ENCODE data around the gene NR2E1. TPM values are rescaled to one million over a fixed set of nuclear protein-coding genes. Genes with fewer than 3 reads are reported as not detected.
A peak's percentile ranks its signal among the peaks of the same experiment; 100 is the strongest.

Gene NR2E1
- total RNA-seq, 2 donors from 2014 or later, result not detected

DNA sequence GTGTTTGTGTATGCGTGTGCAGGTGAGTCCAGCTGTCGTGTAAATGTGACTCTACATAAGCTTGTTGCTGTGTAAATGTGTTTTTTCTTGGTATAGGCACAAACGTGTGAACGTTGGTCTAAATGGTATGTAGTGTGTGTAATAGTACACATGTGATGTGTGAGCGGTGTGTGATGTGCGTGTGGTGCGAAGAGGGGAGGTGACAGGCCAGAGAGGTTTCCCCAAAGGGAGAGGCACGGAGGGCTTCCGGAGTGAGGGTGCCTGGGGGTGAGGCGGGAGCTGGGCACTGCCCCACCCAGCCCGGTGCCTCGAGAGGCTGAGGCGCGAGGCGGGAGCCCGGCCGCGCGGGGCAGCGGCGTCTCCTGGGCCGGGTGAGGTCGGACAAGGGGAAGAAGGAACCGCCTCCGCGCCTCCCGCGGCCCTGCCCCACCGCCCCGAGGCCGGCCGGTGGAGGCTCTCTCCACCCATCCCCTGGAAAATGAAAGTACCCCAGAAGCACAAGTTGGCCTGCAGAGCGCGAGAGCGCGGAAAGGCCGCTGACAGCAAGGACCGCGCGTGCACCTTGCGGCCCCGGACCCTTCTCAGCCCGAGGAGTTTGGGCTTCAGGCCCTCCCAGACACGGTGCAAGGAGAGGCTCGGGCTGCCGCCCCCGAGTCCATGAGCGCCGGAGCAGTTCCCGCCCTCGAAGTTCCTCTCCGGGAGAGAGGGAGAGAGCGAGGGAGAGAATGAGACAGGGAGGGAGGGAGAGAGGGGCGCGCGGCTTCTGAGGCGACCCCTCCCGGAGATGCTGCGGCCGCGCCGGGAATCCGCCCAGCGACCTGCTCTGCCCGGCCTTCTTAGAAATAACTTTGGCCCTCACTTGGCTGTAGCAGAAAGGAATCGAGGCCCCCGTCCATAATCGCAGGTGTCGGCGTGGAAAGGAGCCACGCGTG, 48.1 kb upstream of the NR2E1 start:
- WGBS, 2 experiments (ENCODE audit: insufficient coverage in 1 of 2, insufficient read length in 1 of 2), result 1 to 2% methylated on average over 11 to 72 of the region's 72 CpGs
- Mint-ChIP-seq H3K4me1 (peaks cover 19% of the 10 kb centered on the region), H3K27ac (no peak overlapping the region), H3K4me3 (peak overlapping the region; percentile 37), H3K9me3 (no peaks in the 10 kb centered on the region), H3K36me3 (ENCODE audit: low read depth) (no peaks in the 10 kb centered on the region), H3K27me3 (ENCODE audit: insufficient read depth) (peaks cover 98% of the 10 kb centered on the region)
- Histone ChIP-seq H3K27ac (ENCODE audit: low read depth, low read length) (no peak overlapping the region), H3K4me1 (ENCODE audit: control insufficient read depth, insufficient read depth, low read length) (no peaks in the 10 kb centered on the region), H3K27me3 (ENCODE audit: control insufficient read depth, insufficient read depth, low read length, poor library complexity, severe bottlenecking) (peaks cover 100% of the 10 kb centered on the region), H3K9me3 (ENCODE audit: control insufficient read depth, low read length) (no peaks in the 10 kb centered on the region), H3K9ac (ENCODE audit: extremely low read depth, low read length, poor library complexity, severe bottlenecking) (no peak overlapping the region), H3K4me3 (ENCODE audit: low read length) (peak overlapping the region; percentile 69), H3K36me3 (ENCODE audit: control insufficient read depth, insufficient read depth, low read length) (no peaks in the 10 kb centered on the region)
- DNase-seq, result peak; percentile 81
- TF ChIP-seq, protein P1, sequence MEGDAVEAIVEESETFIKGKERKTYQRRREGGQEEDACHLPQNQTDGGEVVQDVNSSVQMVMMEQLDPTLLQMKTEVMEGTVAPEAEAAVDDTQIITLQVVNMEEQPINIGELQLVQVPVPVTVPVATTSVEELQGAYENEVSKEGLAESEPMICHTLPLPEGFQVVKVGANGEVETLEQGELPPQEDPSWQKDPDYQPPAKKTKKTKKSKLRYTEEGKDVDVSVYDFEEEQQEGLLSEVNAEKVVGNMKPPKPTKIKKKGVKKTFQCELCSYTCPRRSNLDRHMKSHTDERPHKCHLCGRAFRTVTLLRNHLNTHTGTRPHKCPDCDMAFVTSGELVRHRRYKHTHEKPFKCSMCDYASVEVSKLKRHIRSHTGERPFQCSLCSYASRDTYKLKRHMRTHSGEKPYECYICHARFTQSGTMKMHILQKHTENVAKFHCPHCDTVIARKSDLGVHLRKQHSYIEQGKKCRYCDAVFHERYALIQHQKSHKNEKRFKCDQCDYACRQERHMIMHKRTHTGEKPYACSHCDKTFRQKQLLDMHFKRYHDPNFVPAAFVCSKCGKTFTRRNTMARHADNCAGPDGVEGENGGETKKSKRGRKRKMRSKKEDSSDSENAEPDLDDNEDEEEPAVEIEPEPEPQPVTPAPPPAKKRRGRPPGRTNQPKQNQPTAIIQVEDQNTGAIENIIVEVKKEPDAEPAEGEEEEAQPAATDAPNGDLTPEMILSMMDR (conservative IDR thresholded peaks at IDR 0.05), result no peak

DNA sequence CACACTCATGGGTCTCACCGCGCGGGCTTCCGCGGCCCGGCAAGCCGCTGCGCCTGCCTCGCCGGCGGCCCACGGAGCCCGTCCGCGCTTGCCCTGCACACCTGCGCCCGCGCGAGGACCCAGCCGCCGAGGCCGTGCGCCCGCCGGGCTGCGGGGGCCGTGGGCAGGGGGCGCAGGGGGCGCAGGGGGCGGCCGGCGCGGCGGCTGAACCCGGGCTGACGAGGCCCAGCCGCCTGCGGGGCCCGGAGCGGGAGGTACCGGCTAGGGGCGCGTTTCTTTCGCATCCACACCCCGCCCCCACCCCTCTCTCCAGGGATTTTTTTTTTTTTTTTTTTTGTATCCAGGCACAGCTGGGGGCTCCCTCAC, 47.5 kb upstream of the NR2E1 start:
- Mint-ChIP-seq H3K4me1 (peaks cover 21% of the 10 kb centered on the region), H3K4me3 (peak overlapping the region; percentile 39)
- 0 to 1% methylated on average over 1 to 45 of the region's 45 CpGs for WGBS, 2 experiments (ENCODE audit: insufficient coverage in 1 of 2, insufficient read length in 1 of 2)

GRCh38 chr6:108118810-108119768, 46.7 kb upstream of the NR2E1 start:
- Histone ChIP-seq H3K4me1 (ENCODE audit: control insufficient read depth, insufficient read depth, low read length) (peaks cover 7% of the 10 kb centered on the region), H3K4me3 (ENCODE audit: low read length) (peak overlapping the region; percentile 62), H3K27me3 (ENCODE audit: control insufficient read depth, insufficient read depth, low read length, poor library complexity, severe bottlenecking) (peaks cover 100% of the 10 kb centered on the region), H3K9me3 (ENCODE audit: control insufficient read depth, low read length) (no peaks in the 10 kb centered on the region), H3K27ac (ENCODE audit: low read depth, low read length) (no peak overlapping the region), H3K9ac (ENCODE audit: extremely low read depth, low read length, poor library complexity, severe bottlenecking) (no peak overlapping the region), H3K36me3 (ENCODE audit: control insufficient read depth, insufficient read depth, low read length) (no peaks in the 10 kb centered on the region)
- 1% methylated on average over 32 to 67 of the region's 67 CpGs for WGBS, 2 experiments (ENCODE audit: insufficient coverage in 1 of 2, insufficient read length in 1 of 2)
- peaks cover 27% of the 10 kb centered on the region for H3K4me1 Mint-ChIP-seq
- H3K36me3 Mint-ChIP-seq (ENCODE audit: low read depth), result no peaks in the 10 kb centered on the region
- no peak overlapping the region for H3K27ac Mint-ChIP-seq
- H3K4me3 Mint-ChIP-seq, result peak overlapping the region; percentile 39
- H3K27me3 Mint-ChIP-seq (ENCODE audit: insufficient read depth), result peaks cover 98% of the 10 kb centered on the region
- H3K9me3 Mint-ChIP-seq, result no peaks in the 10 kb centered on the region
- TF ChIP-seq, protein P1 (conservative IDR thresholded peaks at IDR 0.05), result no peak
- peak; percentile 72 for DNase-seq

More for the DNA sequence above, 47.5 kb upstream of the NR2E1 start:
- H3K27ac Mint-ChIP-seq, result no peak overlapping the region
- H3K27me3 Mint-ChIP-seq (ENCODE audit: insufficient read depth), result peaks cover 98% of the 10 kb centered on the region
- no peaks in the 10 kb centered on the region for H3K36me3 Mint-ChIP-seq (ENCODE audit: low read depth)
- H3K9me3 Mint-ChIP-seq, result no peaks in the 10 kb centered on the region
- Histone ChIP-seq H3K9ac (ENCODE audit: extremely low read depth, low read length, poor library complexity, severe bottlenecking) (no peak overlapping the region), H3K4me3 (ENCODE audit: low read length) (peak overlapping the region; percentile 69), H3K36me3 (ENCODE audit: control insufficient read depth, insufficient read depth, low read length) (no peaks in the 10 kb centered on the region), H3K4me1 (ENCODE audit: control insufficient read depth, insufficient read depth, low read length) (no peaks in the 10 kb centered on the region), H3K9me3 (ENCODE audit: control insufficient read depth, low read length) (no peaks in the 10 kb centered on the region), H3K27me3 (ENCODE audit: control insufficient read depth, insufficient read depth, low read length, poor library complexity, severe bottlenecking) (peaks cover 100% of the 10 kb centered on the region), H3K27ac (ENCODE audit: low read depth, low read length) (no peak overlapping the region)
- no peak for DNase-seq
- TF ChIP-seq, protein P1 (conservative IDR thresholded peaks at IDR 0.05), result no peak
